Measurements from ENCODE around the gene NLK.
"Not testable (repeated sequence)": the region's sequence is repeated elsewhere in the genome, so short reads cannot be mapped to it uniquely, and the experiment has no call there.

NLK gene

GRCh38 chr17:28072936-28073533, 30.6 kb downstream of the NLK start:
- DNase-seq (ENCODE audit: insufficient read length, low spot score) (no peak), FAIRE-seq (no peak)
- no peak for TF ChIP-seq POLR2A (IDR thresholded peaks at IDR 0.05; ENCODE audit: low read depth, low read length)

GRCh38 chr17:28074010-28074409, 31.5 kb downstream of the NLK start:
- DNase-seq (ENCODE audit: insufficient read length, low spot score) (no peak), FAIRE-seq (no peak)
- TF ChIP-seq POLR2A (IDR thresholded peaks at IDR 0.05; ENCODE audit: low read depth, low read length), result no peak

- DNase-seq (ENCODE audit: insufficient read length, low spot score) (no peak), FAIRE-seq (no peak)
- TF ChIP-seq POLR2A (IDR thresholded peaks at IDR 0.05; ENCODE audit: low read depth, low read length), result no peak
These were observed 33.7 kb downstream of the NLK start for GRCh38 chr17:28076144-28076543.

DNA sequence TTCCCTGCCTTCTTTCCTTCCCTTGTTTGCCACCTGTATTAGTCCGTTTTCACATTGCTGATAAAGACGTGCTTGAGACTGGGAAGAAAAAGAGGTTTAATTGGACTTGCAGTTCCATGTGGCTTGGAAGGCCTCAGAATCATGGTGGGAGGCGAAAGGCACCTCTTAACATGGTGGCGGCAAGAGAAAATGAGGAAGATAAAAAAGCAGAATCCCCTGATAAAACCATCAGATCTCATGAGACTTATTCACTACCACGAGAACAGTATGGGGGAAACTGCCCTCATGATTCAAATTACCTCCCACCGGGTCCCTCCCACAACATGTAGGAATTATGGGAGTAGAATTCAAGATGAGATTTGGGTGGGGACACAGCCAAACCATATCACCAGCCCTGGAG, 34.7 kb downstream of the NLK start:
- not testable (repeated sequence) for FAIRE-seq; DNase-seq (ENCODE audit: insufficient read length, low spot score)

DNA sequence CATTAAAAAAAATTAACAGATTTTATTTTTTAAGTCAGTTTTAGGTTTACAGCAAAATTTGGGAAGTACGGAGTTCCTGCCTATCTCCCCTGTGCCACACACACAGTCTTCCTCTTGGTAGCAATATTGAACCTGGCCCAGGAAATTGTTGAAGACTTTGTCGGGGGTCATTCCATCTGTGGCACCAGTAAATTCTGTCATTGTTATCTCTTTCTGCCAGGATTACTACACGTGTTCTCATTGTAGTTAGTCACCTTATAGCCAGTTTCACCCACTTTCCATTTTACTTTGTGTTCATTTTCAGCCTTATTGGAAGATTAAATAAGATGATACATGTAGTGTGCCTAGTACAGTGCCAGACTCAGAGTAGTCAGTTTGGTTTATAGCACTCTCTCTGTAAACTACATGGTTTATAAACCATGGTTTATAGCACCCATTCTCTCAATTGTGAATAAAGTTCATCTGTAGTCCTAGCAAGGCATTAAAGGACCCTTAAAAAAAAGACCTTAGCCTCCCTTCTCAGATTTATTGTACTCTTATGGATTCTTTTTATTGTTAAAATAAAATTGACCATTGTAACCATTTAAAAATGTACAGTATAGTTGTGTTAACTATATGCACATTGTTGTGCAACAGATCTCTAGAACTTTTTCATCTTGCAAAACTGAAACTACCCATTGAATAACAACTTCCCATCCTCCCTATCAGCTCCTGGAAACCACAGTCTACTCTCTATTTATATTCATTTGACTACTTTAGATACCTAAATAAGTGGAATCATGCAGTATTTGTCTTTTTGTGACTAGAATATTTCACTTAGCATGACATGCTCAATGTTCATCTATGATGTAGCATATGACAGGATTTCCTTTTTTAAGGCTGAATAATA, 36.1 kb downstream of the NLK start:
- DNase-seq (ENCODE audit: insufficient read length, low spot score) (no peak), FAIRE-seq (no peak)
- no peak for TF ChIP-seq POLR2A (IDR thresholded peaks at IDR 0.05; ENCODE audit: low read depth, low read length)

GRCh38 chr17:28081467-28081866, 39.0 kb downstream of the NLK start:
- FAIRE-seq (no peak), DNase-seq (ENCODE audit: insufficient read length, low spot score) (no peak)
- no peak for TF ChIP-seq POLR2A (IDR thresholded peaks at IDR 0.05; ENCODE audit: low read depth, low read length)

- FAIRE-seq (no peak), DNase-seq (ENCODE audit: insufficient read length, low spot score) (no peak)
- no peak for TF ChIP-seq POLR2A (IDR thresholded peaks at IDR 0.05; ENCODE audit: low read depth, low read length)
These were observed 43.3 kb downstream of the NLK start for GRCh38 chr17:28085766-28086165.

DNA sequence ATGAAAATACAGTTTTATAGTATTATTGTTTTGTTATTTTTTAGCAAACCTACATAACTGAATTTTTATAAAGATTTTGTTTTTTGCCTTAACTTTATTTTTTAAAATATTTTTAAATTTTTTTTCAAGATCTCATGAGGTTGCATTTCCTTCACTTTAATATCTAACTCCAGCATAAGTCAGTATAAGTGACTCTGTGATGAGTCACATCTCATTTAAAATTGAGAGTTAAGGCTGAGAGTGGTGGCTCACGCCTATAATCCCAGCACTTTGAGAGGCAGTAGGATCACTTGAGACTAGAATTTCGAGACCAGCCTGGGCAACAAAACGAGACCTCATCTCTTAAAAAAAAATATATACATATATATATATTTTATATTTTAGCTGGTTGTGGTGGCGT, 44.0 kb downstream of the NLK start:
- FAIRE-seq (no peak), DNase-seq (ENCODE audit: insufficient read length, low spot score) (no peak)
- TF ChIP-seq POLR2A (IDR thresholded peaks at IDR 0.05; ENCODE audit: low read depth, low read length), result no peak

DNA sequence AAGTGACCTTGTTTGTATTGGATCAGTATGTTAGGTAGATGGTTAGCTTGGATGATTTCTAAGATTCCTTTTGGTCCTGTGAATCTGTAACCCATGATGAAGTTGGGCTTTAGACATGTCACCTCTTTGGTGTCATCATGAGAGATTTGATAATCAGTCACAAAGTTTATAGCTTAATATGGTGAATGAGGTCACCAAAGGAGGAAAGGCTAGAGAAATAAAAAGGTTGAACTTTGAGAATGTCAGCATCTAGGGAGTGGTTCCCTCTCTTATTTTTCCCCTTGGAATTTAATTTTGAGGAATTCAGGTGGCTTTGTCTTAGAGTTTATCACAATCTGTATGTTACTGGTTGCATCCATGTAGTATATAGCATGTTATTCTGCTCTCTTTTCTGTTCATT, 45.3 kb downstream of the NLK start:
- no peak for DNase-seq (ENCODE audit: insufficient read length, low spot score)
- TF ChIP-seq POLR2A (IDR thresholded peaks at IDR 0.05; ENCODE audit: low read depth, low read length), result no peak
- no peak for FAIRE-seq

DNA sequence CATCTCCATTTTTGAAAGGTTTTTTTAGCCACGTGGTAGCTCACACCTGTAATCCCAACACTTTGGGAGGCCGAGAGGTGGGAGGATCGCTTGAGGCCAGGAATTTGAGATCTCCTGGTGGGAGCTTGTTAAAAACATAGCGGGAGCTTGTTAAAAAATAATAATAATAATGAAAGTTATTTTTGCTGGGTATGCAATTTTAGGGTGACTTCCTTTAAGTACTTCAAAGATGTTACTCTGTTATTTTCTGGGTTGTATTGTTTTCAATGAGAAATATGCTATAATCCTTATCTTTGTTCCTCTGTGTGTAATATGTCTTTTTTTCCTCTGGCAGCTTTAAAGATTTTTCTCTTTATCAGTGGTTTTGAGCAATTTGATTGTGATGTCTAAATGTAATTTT, 48.1 kb downstream of the NLK start:
- no peak for DNase-seq (ENCODE audit: insufficient read length, low spot score)
- no peak for FAIRE-seq
- no peak for TF ChIP-seq POLR2A (IDR thresholded peaks at IDR 0.05; ENCODE audit: low read depth, low read length)

DNA sequence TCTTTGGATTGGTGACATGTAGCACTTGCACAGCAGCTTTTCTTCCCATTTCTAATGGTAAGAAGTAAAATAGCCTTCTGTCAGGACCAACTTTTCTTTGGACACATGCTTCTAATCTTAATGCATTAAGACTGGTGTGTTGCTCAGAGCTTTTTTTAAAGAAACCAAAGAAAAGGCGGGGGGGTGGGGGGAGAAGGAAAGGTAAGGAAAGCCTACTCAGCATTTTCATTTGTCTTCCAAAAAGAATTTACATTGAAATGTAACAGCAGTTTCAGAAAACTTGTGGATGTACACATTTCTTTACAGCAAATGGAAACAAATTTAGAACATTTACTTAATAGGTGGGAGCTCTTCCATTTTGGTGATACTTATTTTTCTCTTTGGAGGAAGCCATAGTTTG, 49.6 kb downstream of the NLK start:
- no peak for TF ChIP-seq POLR2A (IDR thresholded peaks at IDR 0.05; ENCODE audit: low read depth, low read length)
- FAIRE-seq (no peak), DNase-seq (ENCODE audit: insufficient read length, low spot score) (no peak)

GRCh38 chr17:28093999-28094716, 51.7 kb downstream of the NLK start:
- FAIRE-seq (no peak), DNase-seq (ENCODE audit: insufficient read length, low spot score) (no peak)
- no peak for TF ChIP-seq POLR2A (IDR thresholded peaks at IDR 0.05; ENCODE audit: low read depth, low read length)

DNA sequence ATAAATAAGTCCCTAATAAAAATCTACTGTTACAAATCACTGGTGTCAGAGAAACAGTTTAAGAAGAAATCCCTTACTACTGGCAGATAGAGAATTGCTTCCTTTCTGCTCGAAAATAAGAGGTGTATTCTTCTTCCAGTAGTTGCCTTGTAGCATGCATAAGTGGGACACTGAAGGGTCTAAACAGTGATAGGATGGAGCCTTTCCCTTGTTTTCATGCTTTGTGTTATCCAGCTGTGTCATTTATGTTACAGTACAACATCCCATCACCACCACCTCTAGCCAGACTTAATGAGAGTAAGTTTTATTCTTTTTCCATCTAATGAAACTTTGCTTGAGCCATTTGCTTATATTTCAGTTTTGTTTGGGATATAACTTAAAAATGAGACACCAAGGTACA, 54.3 kb downstream of the NLK start:
- DNase-seq (ENCODE audit: insufficient read length, low spot score) (no peak), FAIRE-seq (no peak)
- no peak for TF ChIP-seq POLR2A (IDR thresholded peaks at IDR 0.05; ENCODE audit: low read depth, low read length)

- FAIRE-seq, result no peak
- DNase-seq (ENCODE audit: insufficient read length, low spot score), result no peak
- no peak for TF ChIP-seq POLR2A (IDR thresholded peaks at IDR 0.05; ENCODE audit: low read depth, low read length)
These were observed 54.8 kb downstream of the NLK start for GRCh38 chr17:28097254-28097653.

DNA sequence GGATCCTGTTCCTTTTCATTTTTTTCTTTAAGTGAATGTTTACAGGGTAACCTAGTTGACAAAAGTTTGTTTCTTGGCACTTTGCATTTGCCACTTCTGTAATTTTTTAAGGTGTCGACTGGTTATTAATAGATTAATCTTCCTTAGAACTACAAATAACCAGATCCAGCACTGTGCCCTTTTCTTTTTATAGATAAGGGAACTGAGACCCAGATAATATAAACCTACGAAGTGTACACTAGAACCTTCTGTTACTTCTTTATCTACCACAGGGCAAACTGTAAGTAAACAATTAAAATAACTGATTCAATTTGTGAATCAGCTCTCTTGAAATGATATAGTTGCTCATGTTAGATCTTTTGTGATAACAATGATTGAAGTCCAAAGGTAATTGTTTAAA, 55.4 kb downstream of the NLK start:
- TF ChIP-seq POLR2A (IDR thresholded peaks at IDR 0.05; ENCODE audit: low read depth, low read length), result no peak
- DNase-seq (ENCODE audit: insufficient read length, low spot score) (no peak), FAIRE-seq (no peak)

- FAIRE-seq; DNase-seq (ENCODE audit: insufficient read length, low spot score): not testable (repeated sequence)
These were observed 56.1 kb downstream of the NLK start for GRCh38 chr17:28098591-28098990.

Measured in H54 (cell line).